Stimulated activated CD4-positive, alpha-beta T cell treated with anti-CD3 and anti-CD28 coated beads, Interleukin-1b, Interleukin-23, amount 100 ng/mL, for 1 hour (primary cell): ENCODE results near the gene TBL2.
"Not testable (repeated sequence)": the region's sequence is repeated elsewhere in the genome, so short reads cannot be mapped to it uniquely, and the experiment has no call there.

Experiments
- DNase-seq, 2 donors: peaks; one replicate each; pipeline ENCODE4 v3.0.0-alpha.2; 2020; ENCODE audit warnings: low read depth in 2 of 2

TBL2 gene

GRCh38 chr7:73578342-73579128, at the start of gene TBL2:
Gene TBL2, minus strand, starts transcription at chr7:73578579. Its CDS starts 30 bp downstream, at chr7:73578549.
- DNase-seq: peak; percentile 98 to 99

- DNase-seq: no peak
Measured at GRCh38 chr7:73626814-73627213, 48.4 kb upstream of the TBL2 start.

GRCh38 chr7:73625276-73625675, 46.9 kb upstream of the TBL2 start:
- DNase-seq: no peak

GRCh38 chr7:73624669-73625001, 46.3 kb upstream of the TBL2 start:
- no peak for DNase-seq

- peak in 1 of 2 donors; percentile 35 for DNase-seq
Measured at GRCh38 chr7:73623798-73624668, 45.7 kb upstream of the TBL2 start, which contains the start of gene MLXIPL. Gene MLXIPL, minus strand, starts transcription at chr7:73624522. Its CDS starts 30 bp downstream, at chr7:73624492.

- no peak for DNase-seq
Measured at GRCh38 chr7:73622909-73623797, 44.8 kb upstream of the TBL2 start.

- DNase-seq: no peak
Measured at GRCh38 chr7:73622527-73622908, 44.1 kb upstream of the TBL2 start.

- no peak for DNase-seq
Measured at GRCh38 chr7:73621168-73622063, 43.0 kb upstream of the TBL2 start.

GRCh38 chr7:73619394-73619793, 41.0 kb upstream of the TBL2 start:
- DNase-seq: not testable (repeated sequence)

- DNase-seq: no peak
Measured at GRCh38 chr7:73618538-73618937, 40.2 kb upstream of the TBL2 start.

GRCh38 chr7:73617520-73617919, 39.1 kb upstream of the TBL2 start:
- DNase-seq: not testable (repeated sequence)

- no peak for DNase-seq
Measured at GRCh38 chr7:73615886-73616285, 37.5 kb upstream of the TBL2 start.

- DNase-seq: not testable (repeated sequence)
Measured at GRCh38 chr7:73614937-73615336, 36.6 kb upstream of the TBL2 start.

GRCh38 chr7:73613954-73614735, 35.8 kb upstream of the TBL2 start:
- no peak for DNase-seq

GRCh38 chr7:73612598-73613269, 34.4 kb upstream of the TBL2 start:
- no peak for DNase-seq

- DNase-seq: no peak
Measured at GRCh38 chr7:73611017-73611555, 32.7 kb upstream of the TBL2 start.

GRCh38 chr7:73610105-73610504, 31.7 kb upstream of the TBL2 start:
- no peak for DNase-seq

- DNase-seq: not testable (repeated sequence)
Measured at GRCh38 chr7:73607692-73607983, 29.3 kb upstream of the TBL2 start.
